ENCODE measurements around the gene EIF4A2. TPM values are rescaled to one million over a fixed set of nuclear protein-coding genes. Genes with fewer than 3 reads are reported as not detected.

EIF4A2 gene
- total and polyA plus RNA-seq, 8 donors, result 209 to 402 (median 264) TPM

DNA sequence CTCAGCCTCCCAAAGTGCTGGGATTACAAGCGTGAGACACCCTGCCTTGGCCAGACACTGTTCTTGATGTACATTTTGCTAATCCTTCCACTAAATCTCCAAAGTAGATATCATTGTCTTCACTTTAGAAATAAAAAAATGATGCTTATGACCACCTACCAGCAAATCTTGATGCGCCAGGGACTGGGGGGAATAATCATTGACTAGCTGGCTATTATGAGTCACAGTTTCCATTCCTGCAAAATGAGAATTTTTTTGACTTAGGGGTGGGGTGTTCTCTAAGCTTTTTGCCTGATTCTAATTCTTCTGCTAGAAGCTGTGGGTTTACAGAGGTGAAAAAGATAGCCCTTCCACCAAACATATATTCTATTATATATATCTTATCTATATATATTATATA, 40.0 kb downstream of the EIF4A2 start:
- Histone ChIP-seq H3K36me3 (no peaks in the 10 kb centered on the region), H3K27me3 (peaks cover 0 to 16% (median 2%) of the 10 kb centered on the region in 4 donors), H3K4me3 (no peak overlapping the region), H3K4me1 (no peaks in the 10 kb centered on the region), H3K27ac (no peak overlapping the region), H3K9me3 (no peaks in the 10 kb centered on the region)
- FAIRE-seq, result no peak
- no peak for DNase-seq
- ATAC-seq, result no peak
- intact Hi-C loops (cut with DNase I), result loop anchor here in 1 of 3 donors (5.0 kb wide), 1 partner anchor 211 kb away; the partner anchor contains the start of gene AHSG
- 46 to 54% methylated on average over 2 of the region's 2 CpGs for WGBS, 2 donors
- TF ChIP-seq, protein P1, sequence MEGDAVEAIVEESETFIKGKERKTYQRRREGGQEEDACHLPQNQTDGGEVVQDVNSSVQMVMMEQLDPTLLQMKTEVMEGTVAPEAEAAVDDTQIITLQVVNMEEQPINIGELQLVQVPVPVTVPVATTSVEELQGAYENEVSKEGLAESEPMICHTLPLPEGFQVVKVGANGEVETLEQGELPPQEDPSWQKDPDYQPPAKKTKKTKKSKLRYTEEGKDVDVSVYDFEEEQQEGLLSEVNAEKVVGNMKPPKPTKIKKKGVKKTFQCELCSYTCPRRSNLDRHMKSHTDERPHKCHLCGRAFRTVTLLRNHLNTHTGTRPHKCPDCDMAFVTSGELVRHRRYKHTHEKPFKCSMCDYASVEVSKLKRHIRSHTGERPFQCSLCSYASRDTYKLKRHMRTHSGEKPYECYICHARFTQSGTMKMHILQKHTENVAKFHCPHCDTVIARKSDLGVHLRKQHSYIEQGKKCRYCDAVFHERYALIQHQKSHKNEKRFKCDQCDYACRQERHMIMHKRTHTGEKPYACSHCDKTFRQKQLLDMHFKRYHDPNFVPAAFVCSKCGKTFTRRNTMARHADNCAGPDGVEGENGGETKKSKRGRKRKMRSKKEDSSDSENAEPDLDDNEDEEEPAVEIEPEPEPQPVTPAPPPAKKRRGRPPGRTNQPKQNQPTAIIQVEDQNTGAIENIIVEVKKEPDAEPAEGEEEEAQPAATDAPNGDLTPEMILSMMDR (IDR thresholded peaks at IDR 0.05), result no peak

DNA sequence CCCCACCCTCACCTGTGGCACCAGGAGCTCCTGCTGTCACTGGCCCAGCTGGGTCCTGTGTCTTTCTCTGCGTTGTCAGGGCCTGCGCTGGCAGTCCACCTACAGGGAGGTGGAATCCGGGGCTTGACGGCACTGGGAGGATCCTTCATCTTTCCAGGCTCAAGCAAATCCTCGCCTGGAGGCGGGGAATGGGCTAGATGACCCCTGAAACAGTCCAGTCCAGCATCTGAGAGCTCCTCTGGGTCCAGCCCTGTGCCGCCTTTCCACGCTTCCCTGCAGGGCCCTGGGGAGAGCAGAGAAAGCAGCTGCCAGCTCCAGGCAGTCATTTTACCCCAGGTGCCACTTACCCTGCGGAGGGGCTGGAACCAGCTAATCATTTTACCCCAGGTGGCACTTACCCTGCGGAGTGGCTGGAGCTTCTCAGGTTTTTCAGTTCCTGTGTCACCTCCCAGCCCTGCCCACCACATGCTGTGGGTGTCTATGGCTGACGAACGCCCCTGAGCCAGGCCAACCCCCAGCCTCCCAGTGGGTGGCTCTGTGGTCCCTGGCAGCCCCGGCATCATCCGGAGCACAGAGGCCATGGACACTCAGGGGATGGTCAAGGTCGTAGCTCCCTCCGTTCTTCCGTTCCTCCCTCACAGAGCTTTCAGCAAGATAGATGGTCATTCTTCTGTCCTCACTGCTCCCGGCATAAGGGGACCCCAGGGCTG, 41.2 kb downstream of the EIF4A2 start:
- Histone ChIP-seq H3K4me3 (no peak overlapping the region), H3K27ac (no peak overlapping the region), H3K9me3 (no peaks in the 10 kb centered on the region), H3K27me3 (peaks cover 0 to 27% (median 4%) of the 10 kb centered on the region in 4 donors), H3K36me3 (no peaks in the 10 kb centered on the region), H3K4me1 (no peaks in the 10 kb centered on the region)
- TF ChIP-seq, protein P1 (IDR thresholded peaks at IDR 0.05), result no peak
- ATAC-seq (no peak), DNase-seq (no peak), FAIRE-seq (no peak)
- WGBS, 2 donors, result 31 to 33% methylated on average over 18 of the region's 18 CpGs
- intact Hi-C loops (cut with DNase I), result loop anchor here in 1 of 3 donors (5.0 kb wide), 1 partner anchor 212 kb away; the partner anchor contains the start of gene AHSG

DNA sequence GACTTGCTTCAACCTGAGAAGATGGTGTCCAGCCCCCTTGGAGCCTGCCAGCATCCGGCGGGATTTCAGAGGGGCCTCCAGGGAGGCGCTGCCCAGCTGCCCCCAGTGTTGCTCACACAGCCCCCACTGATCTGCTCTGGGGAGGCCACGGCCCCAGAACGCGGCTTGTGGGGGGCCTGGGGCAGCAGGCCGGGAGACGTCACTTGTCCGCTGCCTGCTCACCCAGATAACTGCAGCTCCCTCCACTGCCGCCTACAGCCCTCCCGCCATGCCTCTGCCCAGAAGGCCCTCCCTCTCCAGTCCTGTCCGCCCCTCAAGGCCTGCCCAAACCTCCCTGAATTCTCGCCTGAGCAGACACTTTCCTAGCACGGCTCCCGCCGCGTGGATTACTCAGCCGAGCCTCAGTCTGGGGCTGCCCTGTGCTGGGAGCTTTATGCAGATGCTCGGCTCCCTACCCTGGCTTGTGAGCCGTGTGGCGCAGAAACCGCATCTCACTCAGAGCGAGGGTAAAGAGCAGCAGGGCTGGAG, 42.0 kb downstream of the EIF4A2 start:
- peaks cover 0 to 28% (median 4%) of the 10 kb centered on the region in 4 donors for H3K27me3 ChIP-seq
- no peak overlapping the region for H3K4me3 ChIP-seq
- no peak overlapping the region for H3K27ac ChIP-seq
- ATAC-seq (peak in 1 of 4 donors; percentile 13), DNase-seq (peak in 2 of 6 donors; percentile 56 to 60), FAIRE-seq (no peak)
- intact Hi-C loops (cut with DNase I), result no loop called here
- H3K4me1 ChIP-seq, result no peaks in the 10 kb centered on the region
- TF ChIP-seq, protein P1 (IDR thresholded peaks at IDR 0.05), result no peak
- no peaks in the 10 kb centered on the region for H3K9me3 ChIP-seq
- H3K36me3 ChIP-seq, result no peaks in the 10 kb centered on the region
- 18 to 20% methylated on average over 22 to 23 of the region's 23 CpGs for WGBS, 2 donors

DNA sequence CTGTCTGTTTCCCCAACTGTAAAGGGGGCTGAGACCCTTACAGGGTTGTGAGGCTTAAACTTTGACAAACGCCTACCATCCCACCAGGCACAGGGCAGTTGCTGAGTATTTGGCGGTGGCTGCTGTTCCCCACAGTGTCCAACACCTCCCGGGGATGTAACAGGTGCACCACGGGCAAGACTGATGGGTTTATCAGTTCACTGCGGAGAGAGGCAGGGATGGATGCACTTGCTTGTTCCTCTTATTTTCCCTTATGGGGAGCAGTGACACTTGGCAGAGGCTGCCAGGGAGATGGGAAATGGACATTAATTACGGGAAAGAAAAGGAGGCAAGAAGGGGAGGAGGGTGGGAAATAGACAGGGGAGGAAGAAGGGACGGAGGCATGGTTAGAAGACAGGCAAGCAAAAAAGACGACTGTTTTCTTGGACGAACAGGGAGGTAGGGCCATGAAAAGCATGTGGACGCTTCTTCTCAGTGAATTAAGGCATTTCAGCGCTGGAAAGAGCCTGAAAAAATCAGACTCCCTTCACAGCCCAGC, 42.6 kb downstream of the EIF4A2 start:
- no peaks in the 10 kb centered on the region for H3K9me3 ChIP-seq
- no peaks in the 10 kb centered on the region for H3K36me3 ChIP-seq
- intact Hi-C loops (cut with DNase I), result no loop called here
- no peak overlapping the region for H3K27ac ChIP-seq
- H3K4me3 ChIP-seq, result no peak overlapping the region
- H3K4me1 ChIP-seq, result no peaks in the 10 kb centered on the region
- 40 to 41% methylated on average over 11 of the region's 11 CpGs for WGBS, 2 donors
- peaks cover 0 to 29% (median 4%) of the 10 kb centered on the region in 4 donors for H3K27me3 ChIP-seq
- ATAC-seq, result no peak
- DNase-seq, result no peak
- no peak for FAIRE-seq
- TF ChIP-seq, protein P1 (IDR thresholded peaks at IDR 0.05), result no peak
